Activated T-cell treated with anti-CD3 and anti-CD28 coated beads for 4 hours (primary cell): ENCODE results near the gene TGM2.

Source experiments
- DNase-seq: peaks from one replicate; pipeline ENCODE4 v3.0.0-alpha.2; 2020

TGM2 gene

DNA sequence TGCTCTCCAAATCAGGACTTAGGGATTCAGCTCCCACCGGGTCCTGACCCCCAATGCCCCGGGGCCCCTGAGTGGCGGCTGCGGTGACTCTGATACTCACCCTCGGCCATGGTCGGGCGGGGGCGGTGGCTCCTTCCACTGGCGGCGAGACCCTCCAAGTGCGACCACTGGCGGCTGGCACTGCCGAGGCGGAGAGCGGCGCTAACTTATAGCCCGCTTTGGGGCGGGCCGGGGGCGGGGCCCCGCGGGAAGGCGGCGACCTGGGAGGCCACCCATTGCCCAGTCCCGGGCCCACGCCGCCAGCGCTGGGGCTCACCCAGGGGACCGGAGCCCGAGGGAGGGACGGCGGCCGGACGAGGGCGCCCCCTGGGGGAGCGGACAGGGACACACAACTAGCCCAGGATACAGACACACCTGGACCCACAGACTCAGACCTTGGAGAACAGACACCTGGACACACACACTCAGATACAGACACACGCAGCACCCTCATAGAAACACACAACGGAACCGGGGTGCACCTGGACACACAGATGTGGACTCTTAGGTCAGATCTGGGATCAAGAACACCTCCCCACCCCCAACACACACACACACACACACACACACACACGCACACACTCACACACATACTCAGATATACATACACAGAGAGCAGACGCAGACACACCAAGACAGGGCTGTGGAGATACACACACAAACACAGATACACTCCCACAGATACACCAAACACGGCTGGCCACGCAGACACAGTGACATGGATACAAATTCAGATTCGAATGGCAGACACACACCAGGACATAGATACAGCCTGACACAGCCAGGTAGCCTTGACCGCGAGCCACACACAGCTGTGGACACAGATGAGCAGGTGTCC, at the start of gene TGM2:
Gene TGM2, minus strand, starts transcription at position 182 of the 877 bp plus-strand sequence. Its CDS starts 72 bp downstream, at position 110.
- DNase-seq: peak; percentile 3

DNA sequence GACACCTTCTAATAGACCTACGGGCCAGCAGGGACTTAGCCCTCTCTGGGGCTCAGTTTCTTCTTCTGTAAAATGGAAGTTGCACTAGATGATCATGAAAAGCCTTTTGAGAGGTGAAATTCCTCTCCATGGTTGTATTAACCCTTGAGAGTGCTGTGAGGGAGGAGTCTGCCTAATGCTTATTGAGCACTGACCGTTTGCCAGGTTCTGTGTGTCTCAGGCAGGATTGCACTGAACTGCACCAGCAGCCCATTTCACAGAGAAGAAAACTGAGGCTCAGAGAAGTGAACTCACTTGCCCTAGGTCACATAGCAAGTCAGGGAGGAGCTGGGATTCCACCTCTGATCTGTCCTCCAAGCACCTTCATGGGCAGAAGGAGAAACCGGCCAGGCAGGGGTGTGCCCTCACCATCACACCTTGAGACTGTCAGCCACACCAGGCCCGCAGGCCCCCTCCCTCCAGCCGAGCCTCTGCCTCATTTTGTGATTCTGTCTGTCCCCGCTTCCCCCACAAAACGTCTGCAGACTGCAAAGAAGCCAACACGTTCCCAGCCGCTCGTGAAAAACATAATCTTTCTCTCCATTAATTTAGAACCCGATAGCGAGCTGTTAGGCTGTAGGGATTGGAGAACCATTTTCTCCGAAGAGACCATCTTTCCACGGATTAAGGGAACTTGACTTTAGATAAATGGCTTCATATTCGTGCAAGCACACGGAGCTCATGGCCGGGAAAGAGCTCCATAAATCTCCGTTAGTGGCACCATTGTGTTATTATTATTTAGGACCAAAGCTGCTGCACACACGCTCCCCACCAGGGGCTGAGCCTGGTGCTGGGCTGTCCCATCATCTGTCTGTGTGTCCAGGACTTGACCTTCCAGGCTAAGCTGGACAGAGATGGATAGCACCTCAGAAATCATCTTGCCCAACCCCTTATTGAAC, 49.5 kb upstream of the TGM2 start:
- DNase-seq: no peak

DNA sequence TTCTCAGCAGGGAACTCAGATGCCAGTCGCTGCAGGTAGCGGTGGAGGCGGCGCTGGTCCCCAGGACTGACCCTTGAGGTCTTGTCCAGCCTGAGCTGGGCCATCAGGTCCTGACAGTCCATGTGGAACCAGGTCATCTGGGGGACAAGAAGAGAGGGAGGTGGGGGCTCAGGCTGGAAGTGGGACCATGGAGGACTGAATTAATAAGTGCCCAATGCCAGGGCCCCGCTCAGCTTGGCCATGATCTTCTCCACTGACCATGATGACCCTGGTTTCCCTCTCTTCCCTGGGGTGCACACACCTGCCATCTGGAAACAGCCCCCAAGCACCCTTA, 48.5 kb upstream of the TGM2 start:
- no peak for DNase-seq

DNA sequence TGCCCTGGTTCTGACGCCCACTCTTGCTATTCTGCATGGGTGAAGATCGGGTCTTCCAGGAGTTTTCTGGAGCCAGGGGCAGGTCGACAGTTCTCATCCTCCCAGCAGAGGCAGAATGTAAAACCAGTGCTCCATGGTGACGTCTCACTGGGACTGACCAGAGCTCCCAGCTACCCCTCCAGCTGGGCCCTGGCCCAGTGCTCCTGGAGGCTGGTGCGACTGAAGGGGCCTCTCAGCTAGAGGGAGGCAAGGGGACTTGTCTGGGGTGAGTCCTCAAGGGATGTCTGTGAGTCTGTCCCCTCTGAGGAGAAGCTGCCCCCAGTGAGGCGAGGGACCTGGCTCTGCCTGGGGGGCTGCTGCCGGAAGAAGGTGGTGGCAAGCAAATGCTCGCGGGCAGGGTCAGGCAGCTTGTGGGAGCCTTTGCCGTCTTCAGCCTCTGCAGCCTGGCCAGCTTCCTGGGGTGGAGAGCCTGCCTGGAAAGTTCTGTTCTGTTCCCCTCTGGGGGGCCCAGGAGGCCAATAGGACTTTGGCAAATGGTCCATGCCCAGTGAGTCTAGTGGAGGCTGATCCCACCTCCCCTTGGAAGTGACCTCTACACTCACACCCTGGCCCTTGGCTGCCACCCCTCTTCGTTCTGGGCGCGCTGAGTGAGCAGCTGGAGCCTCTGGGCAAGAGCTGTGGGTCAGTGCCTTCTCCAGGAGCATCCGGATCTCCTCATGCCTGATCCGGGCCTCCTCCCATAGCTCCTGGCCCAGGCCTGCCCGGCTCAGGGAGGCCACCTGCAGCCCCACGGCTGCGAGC, 47.9 kb upstream of the TGM2 start:
- DNase-seq: no peak

DNA sequence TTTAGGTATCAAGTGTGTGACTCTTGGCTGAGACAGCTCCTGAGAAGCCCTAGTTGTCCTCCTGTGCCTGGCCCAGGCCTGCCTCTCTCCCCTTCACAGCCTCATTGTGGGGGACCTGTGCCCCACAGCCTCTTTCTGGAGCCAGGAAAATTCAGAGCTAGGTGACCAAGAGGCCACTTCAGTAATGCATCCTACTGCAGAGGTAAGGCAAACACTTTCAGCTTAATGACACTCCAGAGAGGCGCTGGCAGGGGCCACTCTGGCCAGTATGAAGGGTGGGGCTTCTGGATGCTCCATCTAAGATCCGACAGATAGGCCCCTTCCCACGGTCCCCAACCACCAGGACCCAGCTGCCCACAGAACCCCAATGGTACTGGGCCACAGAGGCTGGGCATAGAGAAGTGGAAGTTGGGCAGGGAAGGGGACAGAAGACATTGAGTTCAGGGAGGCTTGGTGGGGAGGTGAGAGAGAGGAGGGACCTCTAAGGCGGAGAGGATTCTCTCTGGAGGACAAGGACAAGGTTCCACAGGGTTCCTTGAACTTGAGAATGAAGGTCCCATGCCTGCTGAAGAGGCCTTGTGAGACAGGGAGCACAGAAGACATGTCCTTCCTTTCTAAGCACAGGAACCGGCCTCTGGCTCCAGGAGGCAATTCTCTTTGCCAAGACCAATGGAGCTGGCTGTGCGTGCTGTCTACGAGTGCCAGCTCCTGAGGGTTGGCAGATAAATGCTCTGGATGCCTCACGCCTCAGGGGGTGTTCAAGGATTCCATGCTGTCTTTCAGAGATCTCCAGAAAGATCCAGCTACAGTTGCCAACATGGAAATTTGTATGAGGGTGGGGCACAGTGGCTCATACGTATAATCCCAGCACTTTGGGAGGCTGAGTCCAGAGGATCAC, 46.4 kb upstream of the TGM2 start:
- no peak for DNase-seq

DNA sequence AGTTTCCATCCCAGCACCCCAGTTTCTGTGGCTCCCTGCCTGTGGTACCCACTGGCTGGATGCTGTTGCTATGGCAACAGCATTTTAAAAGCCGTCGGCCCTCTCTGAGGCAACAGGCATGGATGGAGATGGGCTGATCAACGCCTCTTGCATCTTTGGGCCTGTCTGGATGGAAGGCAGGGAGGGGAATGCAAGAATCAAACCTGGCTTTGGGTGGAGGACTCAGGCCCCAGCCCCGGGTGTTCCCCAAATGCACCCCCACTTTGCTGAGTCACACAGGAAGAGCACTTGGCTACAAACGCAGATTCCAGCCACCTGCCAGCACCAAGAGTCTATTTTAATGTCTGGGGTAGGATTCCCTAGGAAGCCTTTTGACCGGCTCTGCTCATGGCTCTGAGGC, 45.7 kb upstream of the TGM2 start:
- no peak for DNase-seq

DNA sequence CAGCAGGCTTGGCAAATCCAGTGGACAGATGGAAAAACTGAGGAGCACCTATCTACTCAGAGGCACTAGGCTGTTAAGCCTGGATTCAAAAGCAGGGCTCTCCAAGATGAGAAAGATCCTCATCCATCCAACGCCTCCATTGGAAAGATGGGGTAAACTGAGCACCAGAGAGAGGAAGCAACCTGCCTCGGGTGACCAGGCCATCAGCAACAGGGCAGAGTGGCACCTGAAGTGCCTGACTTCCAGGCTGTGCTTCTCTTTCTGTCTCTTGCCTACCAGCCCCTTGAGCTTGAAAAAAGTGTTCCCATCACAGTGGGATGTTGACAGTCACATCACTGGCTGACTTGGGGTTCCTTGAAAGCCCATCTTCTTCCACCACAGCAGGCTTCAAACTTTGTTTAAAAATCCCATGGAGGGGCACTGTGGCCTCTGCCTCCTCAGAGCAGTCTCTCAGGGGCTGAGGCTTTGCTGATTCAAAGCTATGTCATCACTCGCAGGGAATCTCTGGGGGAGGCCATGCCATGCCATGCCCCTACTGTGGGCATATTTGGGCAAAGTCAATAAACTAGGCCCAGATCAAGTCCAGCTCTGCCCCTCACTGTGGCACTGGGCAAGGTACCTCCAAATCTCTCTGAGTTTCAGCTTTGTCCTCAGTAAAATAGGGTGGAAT, 44.8 kb upstream of the TGM2 start:
- no peak for DNase-seq

DNA sequence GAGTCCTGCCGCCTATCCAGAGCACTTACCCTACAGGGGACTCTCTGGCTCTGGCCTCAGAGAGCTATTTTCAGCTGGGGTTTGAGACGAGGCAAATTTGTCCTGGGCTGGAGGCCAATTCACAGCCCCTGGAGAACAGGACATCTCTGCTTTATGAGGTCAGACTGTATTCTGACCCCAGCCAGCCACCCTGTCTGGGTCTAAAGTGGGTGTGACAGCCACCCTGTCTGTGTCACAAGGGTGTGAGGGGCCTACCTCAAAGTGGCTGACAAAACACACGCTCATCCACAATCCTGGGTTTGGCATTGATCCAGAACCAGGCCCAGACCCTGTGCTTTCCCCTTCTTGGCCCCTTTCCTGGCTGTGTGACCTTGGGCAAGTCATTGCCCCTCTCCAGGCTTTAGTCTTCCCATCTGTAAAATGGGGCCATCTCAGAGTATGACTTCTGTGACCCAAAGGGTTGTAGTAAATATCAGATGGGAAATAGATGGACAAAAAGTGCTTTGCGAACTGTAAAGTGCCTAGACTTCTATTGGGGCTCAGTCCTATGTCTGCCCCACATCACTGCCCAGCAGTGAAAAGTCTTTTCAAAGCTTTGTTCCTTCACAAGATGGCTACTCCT, 44.1 kb upstream of the TGM2 start:
- no peak for DNase-seq

DNA sequence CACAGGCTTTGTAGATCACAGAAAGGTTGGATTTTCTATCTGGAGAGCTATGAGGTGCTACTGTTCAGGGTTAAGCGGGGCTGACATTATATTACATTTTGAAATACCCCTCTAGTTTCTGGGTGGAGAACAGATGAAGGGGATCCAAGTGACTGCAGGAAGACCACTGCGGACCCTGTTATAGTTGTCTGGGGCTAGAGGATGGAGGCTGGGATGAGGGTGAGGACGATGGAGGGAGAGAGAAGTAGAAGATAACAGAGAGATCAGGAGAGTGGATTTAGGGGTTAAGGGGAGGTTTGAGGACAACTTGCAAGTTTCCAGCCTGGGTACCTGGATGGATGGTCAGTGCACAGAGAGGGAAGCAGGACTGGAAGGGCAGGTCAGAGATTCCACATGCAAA, 43.5 kb upstream of the TGM2 start:
- DNase-seq: no peak

DNA sequence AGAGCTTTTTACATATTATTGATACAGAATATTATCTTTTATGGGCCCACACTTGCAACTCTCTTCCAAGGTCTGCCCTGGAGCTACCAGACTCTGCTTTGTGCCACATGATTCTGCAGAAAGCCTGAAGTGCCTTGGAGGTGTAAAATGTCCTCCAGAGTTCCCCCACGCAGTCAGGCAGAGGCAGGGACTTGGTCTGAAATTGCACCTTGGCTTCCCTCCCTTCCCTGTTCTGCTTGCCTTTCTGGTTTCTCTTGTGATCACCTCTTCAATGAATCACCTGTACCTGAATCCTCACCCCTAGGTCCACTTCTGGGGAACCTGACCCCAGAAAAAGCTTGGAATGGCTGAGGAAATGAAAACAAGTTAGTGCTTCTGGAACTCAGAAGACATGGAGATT, 43.0 kb upstream of the TGM2 start:
- DNase-seq: no peak

DNA sequence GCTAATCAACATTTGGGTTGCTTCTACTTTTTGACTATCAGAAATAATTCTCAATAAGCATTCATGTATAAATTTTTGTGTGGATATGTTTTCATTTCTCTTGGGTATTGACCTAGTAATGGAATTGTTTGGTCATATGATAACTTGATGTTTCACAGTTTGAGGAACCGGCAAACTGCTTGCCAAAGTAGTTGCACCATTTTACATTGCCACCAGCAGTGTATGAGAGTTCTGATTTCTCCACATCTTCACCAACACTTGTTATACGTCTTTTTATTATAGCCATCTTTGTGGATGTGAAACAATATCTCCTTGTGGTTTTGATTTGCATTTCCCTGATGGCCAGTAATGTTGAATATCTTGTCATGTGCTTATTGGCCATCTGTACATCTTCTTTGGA, 42.6 kb upstream of the TGM2 start:
- no peak for DNase-seq

DNA sequence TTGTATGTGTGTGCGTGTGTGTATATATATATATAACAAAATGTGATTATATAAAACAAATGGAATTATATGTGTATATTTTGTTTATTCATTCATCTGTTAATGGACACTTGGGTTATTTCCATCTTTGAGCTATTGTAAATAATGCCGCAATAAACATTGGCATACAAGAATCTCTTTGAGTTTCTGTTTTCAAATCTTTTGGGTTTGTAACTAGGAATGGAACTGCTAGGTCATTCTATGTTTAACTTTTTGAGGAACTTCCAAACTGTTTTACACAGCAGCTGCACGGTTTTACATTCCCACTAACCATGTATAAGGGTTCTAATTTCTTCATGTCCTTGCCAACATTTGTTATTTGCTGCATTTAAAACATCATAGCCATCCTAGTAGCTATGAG, 39.9 kb upstream of the TGM2 start:
- no peak for DNase-seq

DNA sequence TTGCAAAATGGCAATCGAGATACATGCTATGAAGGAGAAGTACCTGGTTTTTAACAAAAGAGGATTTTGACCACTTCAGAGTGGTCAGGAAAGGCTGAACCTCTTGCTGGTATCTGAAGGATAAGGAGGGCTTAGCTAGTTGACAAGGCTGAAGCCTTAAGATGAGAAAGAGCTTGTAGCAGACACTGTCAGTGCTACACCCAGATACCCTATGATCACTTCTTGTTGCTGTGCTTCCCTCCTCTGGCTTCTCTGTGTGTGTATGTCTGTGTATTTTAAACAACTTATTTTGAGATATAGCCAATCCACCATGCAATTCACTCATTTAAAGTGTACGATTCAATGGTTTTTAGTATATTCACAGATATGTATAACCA, 38.9 kb upstream of the TGM2 start:
- no peak for DNase-seq

DNA sequence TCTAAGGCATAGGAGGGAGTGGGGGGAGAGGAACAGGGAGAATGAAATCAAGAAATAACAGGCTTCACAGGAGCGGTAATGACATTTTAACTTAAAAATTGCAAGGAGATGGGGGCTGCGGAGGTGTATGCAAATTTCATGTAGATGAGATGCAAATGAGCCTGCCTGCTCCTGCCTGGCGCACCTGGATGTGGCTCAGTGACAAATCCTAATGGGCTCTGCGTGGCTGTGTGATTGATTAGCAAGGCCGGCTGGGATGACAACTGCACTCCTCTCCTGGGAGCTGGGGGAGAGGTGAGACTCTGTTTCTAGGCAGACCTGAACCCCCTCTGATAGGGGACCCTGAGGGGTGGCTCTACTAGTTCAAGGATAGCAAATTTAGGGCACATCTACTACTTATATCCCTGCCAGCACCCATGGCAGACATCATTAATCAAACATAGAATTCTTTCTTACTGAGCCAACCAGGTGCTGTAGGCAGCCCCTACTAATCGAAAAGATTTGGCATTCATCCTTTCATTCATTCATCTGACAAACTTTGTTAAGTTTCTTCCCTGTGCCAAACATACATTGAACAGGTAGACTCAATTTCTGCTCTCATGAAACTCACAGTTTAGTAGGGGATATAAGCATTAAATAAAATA, 38.4 kb upstream of the TGM2 start:
- DNase-seq: no peak

DNA sequence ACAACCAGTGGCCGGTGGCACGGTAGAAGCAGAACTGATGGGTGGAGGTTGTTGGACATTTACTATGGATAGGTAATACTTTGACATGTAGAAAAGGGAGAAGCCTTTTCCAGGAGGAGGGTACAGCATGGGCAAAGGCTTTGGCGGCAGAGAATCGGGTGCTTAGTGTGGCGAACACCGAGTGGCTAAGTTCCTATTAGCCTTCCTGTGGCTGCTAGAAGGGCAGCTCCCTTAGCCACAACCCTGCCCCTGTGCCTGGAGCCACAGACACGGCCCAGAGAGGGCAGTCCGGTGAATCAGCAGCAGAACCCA, 37.9 kb upstream of the TGM2 start:
- DNase-seq: no peak

DNA sequence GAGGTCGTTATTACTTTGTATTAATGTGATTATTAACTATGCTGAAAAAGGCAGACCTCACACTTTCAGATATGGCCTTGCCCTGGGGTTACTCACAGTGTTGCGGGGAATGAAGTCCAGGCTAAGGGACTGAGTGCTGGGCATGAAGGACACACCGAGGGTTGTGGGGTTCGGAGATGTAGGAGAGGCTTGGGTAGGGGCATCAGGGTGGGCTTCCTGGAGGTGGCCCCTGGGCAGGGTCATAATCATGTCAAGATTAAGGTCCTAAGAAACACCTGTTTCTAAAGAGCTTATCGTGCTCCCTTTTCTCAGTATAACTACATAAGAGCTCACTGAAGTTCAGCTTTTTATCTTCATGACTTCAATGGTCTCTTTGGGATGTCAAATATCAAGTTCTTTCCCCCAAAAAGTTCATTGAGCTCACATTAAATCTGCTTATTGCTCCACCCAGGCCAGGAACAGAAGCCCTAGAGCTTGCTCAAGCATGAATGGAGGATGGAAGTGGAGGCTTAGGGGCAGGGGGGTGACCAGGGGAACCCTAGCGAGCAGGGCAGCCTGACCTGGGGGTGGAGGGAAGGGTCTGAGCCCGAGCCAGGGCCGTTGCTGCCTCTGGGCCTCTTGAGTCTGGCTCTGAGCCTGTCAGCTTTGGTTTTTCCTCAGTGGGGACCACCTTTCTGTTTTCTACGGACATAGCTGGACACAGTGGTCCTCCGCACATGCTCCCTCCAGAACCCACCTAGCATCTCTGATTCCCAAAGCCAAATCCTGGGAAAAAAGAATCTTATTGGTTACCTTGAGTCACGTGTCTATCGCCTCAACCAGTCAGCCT, 37.3 kb upstream of the TGM2 start:
- DNase-seq: no peak

DNA sequence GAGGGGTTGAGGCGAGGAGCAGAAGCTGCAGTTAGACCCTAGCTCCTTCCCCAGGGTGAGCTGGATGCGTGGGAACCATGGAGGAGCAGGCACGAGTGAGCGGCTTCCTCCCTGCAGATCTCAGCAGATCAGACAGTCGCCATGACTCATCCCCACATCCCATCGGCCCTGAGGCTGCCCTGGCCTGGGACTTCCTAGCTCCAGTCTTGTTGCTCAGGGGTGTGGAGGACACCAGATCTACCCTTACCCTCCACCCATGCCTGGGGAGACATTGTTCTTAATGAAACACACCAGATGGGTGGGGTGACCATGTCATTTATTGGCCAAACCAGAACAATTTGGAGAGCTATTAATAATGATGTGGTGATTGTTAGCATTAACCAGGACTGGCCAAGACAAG, 36.3 kb upstream of the TGM2 start:
- DNase-seq: no peak

DNA sequence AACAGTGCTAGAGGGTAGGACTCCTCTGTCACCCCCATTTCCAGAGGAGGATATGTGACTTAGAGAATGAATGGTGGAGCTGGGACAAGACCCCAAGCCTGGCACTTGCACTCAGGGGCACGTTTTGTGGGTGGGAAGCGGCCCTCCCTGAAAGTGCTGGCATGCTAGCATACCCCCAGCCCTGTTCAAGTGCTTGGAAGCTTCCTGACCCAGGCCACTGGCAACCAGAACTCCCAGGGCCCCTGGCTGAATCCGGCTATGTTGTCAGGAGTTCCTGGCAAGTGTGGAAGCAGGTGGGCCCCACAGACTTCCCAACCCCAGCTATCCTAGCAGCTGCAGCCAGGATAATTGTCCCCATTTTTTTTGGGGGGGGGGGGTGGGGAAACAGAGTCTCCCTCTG, 35.6 kb upstream of the TGM2 start:
- DNase-seq: no peak

DNA sequence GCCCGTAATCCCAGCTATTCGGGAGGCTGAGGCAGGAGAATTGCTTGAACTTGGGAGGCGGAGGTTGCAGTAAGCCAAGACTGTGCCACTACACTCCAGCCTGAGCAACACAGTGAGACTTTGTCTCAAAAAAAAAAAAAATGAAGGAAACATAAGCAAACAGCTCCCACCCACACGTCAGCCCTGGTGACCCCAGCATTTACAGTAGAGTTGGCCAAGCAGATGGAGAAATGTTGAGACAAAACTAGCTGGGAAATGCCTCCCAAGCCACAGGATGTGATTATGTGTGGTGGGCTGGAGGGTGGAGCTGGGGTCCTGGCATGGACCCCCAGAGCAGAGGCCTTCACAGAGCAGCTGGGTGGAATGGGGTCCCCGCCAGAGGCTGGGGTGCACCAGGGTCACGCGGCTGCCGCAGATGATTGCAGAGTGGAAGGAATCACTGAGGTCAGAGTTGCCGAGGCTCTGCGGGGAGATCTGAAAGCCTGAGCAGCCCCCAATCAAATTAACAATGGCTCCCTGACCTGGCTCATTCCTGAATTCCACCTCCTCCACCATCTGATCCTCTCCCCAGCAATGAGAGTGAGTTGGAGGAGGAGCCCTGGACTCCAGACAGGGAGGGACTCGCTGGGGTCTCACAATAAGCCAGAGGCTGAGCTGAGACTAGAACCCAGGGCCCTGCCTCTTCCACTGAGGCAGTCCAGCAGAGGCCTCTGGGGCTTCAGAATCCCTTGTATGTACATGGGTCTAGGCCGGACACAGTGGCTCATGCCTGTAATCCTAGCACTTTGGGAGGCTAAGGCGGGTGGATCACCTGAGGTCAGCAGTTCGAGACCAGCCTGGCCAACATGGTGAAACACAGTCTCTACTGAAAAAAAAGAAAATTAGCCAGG, 34.7 kb upstream of the TGM2 start:
- no peak for DNase-seq
